ENCODE measurements around the gene TBC1D14. TPM values are rescaled to one million over a fixed set of nuclear protein-coding genes. Genes with fewer than 3 reads are reported as not detected.

The TBC1D14 gene
- total and polyA plus RNA-seq, 4 donors, result 15.1 to 60.1 (median 46.4) TPM

GRCh38 chr4:7006411-7006810 is 96.8 kb downstream of the TBC1D14 start:
- Histone ChIP-seq H3K4me3 (no peak overlapping the region), H3K36me3 (ENCODE audit: control insufficient read depth in 4 of 4, insufficient read depth in 4 of 4, low read length in 4 of 4) (peaks cover 4 to 44% (median 29%) of the 10 kb centered on the region in 4 donors), H3K27me3 (ENCODE audit: control insufficient read depth in 3 of 3, insufficient read depth in 3 of 3, low read length in 2 of 3) (no peaks in the 10 kb centered on the region), H3K9me3 (ENCODE audit: control insufficient read depth in 4 of 4, insufficient read depth in 3 of 4, low read length in 3 of 4) (no peaks in the 10 kb centered on the region), H3K4me1 (ENCODE audit: control insufficient read depth in 5 of 5, insufficient read depth in 5 of 5, low read length in 5 of 5) (no peaks in the 10 kb centered on the region), H3K9ac (ENCODE audit: insufficient read depth in 1 of 2, low read length in 2 of 2) (no peak overlapping the region), H3K27ac (ENCODE audit: low read depth in 1 of 2, low read length in 1 of 2) (no peak overlapping the region)
- 87 to 89% methylated on average over 3 of the region's 3 CpGs for WGBS, 2 donors
- TF ChIP-seq CTCF (IDR thresholded peaks at IDR 0.05; ENCODE audit: control extremely low read depth, extremely low read depth), result no peak
- DNase-seq, result no peak
- ATAC-seq (ENCODE audit: insufficient read depth, low FRiP score), result no peak

- H3K9me3 ChIP-seq (ENCODE audit: control insufficient read depth in 4 of 4, insufficient read depth in 3 of 4, low read length in 3 of 4), result no peaks in the 10 kb centered on the region
- no peak for ATAC-seq (ENCODE audit: insufficient read depth, low FRiP score)
- no peak overlapping the region for H3K4me3 ChIP-seq
- H3K36me3 ChIP-seq (ENCODE audit: control insufficient read depth in 4 of 4, insufficient read depth in 4 of 4, low read length in 4 of 4), result peaks cover 4 to 37% (median 22%) of the 10 kb centered on the region in 4 donors
- no peaks in the 10 kb centered on the region for H3K27me3 ChIP-seq (ENCODE audit: control insufficient read depth in 3 of 3, insufficient read depth in 3 of 3, low read length in 2 of 3)
- 91 to 92% methylated on average over 12 of the region's 12 CpGs for WGBS, 2 donors
- no peak for DNase-seq
- no peak for TF ChIP-seq CTCF (IDR thresholded peaks at IDR 0.05; ENCODE audit: control extremely low read depth, extremely low read depth)
- no peak overlapping the region for H3K27ac ChIP-seq (ENCODE audit: low read depth in 1 of 2, low read length in 1 of 2)
- H3K9ac ChIP-seq (ENCODE audit: insufficient read depth in 1 of 2, low read length in 2 of 2), result no peak overlapping the region
- no peaks in the 10 kb centered on the region for H3K4me1 ChIP-seq (ENCODE audit: control insufficient read depth in 5 of 5, insufficient read depth in 5 of 5, low read length in 5 of 5)
These were observed 97.7 kb downstream of the TBC1D14 start for GRCh38 chr4:7007142-7007907.

GRCh38 chr4:7007944-7008343 is 98.3 kb downstream of the TBC1D14 start:
- Histone ChIP-seq H3K9me3 (ENCODE audit: control insufficient read depth in 4 of 4, insufficient read depth in 3 of 4, low read length in 3 of 4) (no peaks in the 10 kb centered on the region), H3K27me3 (ENCODE audit: control insufficient read depth in 3 of 3, insufficient read depth in 3 of 3, low read length in 2 of 3) (no peaks in the 10 kb centered on the region), H3K9ac (ENCODE audit: insufficient read depth in 1 of 2, low read length in 2 of 2) (no peak overlapping the region), H3K4me3 (no peak overlapping the region), H3K4me1 (ENCODE audit: control insufficient read depth in 5 of 5, insufficient read depth in 5 of 5, low read length in 5 of 5) (no peaks in the 10 kb centered on the region), H3K27ac (ENCODE audit: low read depth in 1 of 2, low read length in 1 of 2) (no peak overlapping the region), H3K36me3 (ENCODE audit: control insufficient read depth in 4 of 4, insufficient read depth in 4 of 4, low read length in 4 of 4) (peaks cover 4 to 36% (median 21%) of the 10 kb centered on the region in 4 donors)
- TF ChIP-seq CTCF (IDR thresholded peaks at IDR 0.05; ENCODE audit: control extremely low read depth, extremely low read depth), result no peak
- ATAC-seq (ENCODE audit: insufficient read depth, low FRiP score), result no peak
- DNase-seq, result no peak
- 59 to 63% methylated on average over 2 of the region's 2 CpGs for WGBS, 2 donors

Measured in lung (tissue), 12 donors.